ENCODE data around the gene HPSE2. TPM values are rescaled to one million over a fixed set of nuclear protein-coding genes. Genes with fewer than 3 reads are reported as not detected.

Gene HPSE2
- total and polyA plus RNA-seq, 2 of the 13 experiments (the other 11 are each of a cell fraction or from before 2014, with no cell fraction given): 0.01 TPM; not detected in 1

GRCh38 chr10:98467506-98468318 lies 767.9 kb downstream of the HPSE2 start:
- in situ Hi-C loops (cut with HindIII; ENCODE audit: extremely low pct_ligation_motif_present, low pct_unique_long_range_greater_than_20kb) (loop anchor here (5.0 to 25.0 kb wide), 2 partner anchors 195 to 570 kb away; no protein-coding TSS in a partner anchor), intact Hi-C loops (cut with micrococcal nuclease; ENCODE audit: unreplicated experiment) (loop anchor here (1.0 to 10.0 kb wide), 6 partner anchors 197 to 809 kb away; no protein-coding TSS in a partner anchor)
- DNase-seq (ENCODE audit: low spot score) (peak; percentile 79), FAIRE-seq (peak; percentile 78), ATAC-seq (peak; percentile 99)
- 0% methylated on average over 12 of the region's 44 CpGs for WGBS (ENCODE audit: low lambda C conversion rate)
- no peak overlapping the region for H3K27ac ChIP-seq (ENCODE audit: extremely low read length, insufficient read depth, low read length)
- peaks cover 4 to 23% of the 10 kb centered on the region in 2 experiments for H3K27me3 ChIP-seq (ENCODE audit: control insufficient read depth in 1 of 2, insufficient read depth in 2 of 2, low read length in 2 of 2)
- H2AFZ ChIP-seq (ENCODE audit: low read length): no peak overlapping the region
- H3K4me2 ChIP-seq (ENCODE audit: low read depth, low read length): peak overlapping the region; percentile 97
- H3K9me3 ChIP-seq (ENCODE audit: low read length): no peaks in the 10 kb centered on the region
- H3K36me3 ChIP-seq (replicated peaks in 1 of 2; ENCODE audit: control insufficient read depth in 1 of 2, insufficient read depth in 2 of 2, low read length in 2 of 2): no peaks in the 10 kb centered on the region
- ChIA-PET POLR2A (interaction anchor here (1.6 kb wide), 1 partner anchor 53 kb away, joined by 5 read pairs; the partner anchor contains the start of gene PYROXD2), CTCF (ENCODE audit: low intra/inter-chr PET ratio, low total read pairs) (interaction anchor here (0.8 to 2.4 kb wide), 5 partner anchors 193 to 810 kb away, joined by 3 to 26 read pairs (median 9); no protein-coding TSS in a partner anchor)
- H3K79me2 ChIP-seq (ENCODE audit: insufficient read depth, low read length): no peaks in the 10 kb centered on the region
- BruUV-seq (replicated peaks): no TSS peak
- H4K20me1 ChIP-seq (ENCODE audit: insufficient read depth, low read length): no peaks in the 10 kb centered on the region
- peak overlapping the region; percentile 35; the same call in 1 of the 2 replicates for H3K9ac ChIP-seq (ENCODE audit: insufficient read depth, low read depth, low read length)
- peak overlapping the region; percentile 54 to 75 (median 57) for H3K4me3 ChIP-seq (replicated peaks in 1 of 3; ENCODE audit: insufficient read depth in 1 of 3, low read depth in 2 of 3, low read length in 3 of 3)
- H3K4me1 ChIP-seq (ENCODE audit: insufficient read depth, low read length): no peaks in the 10 kb centered on the region
- TF ChIP-seq MTF1 (CRISPR knock-in tag; IDR thresholded peaks at IDR 0.05): no peak
- TF ChIP-seq ERF (CRISPR knock-in tag; IDR thresholded peaks at IDR 0.05): peak; percentile 62; the same call in 1 of the 2 replicates
- no peak for TF ChIP-seq AFF4 (CRISPR knock-in tag; IDR thresholded peaks at IDR 0.05)
- peak; percentile 31; the same call in 1 of the 2 replicates for TF ChIP-seq PHF8 (CRISPR knock-in tag; IDR thresholded peaks at IDR 0.05)
- TF ChIP-seq RARA (CRISPR knock-in tag; IDR thresholded peaks at IDR 0.05): no peak
- no peak for TF ChIP-seq TARDBP (CRISPR knock-in tag; IDR thresholded peaks at IDR 0.05)
- no peak for TF ChIP-seq ZFP82 (CRISPR knock-in tag; IDR thresholded peaks at IDR 0.05; ENCODE audit: borderline replicate concordance)
- TF ChIP-seq, protein P1, sequence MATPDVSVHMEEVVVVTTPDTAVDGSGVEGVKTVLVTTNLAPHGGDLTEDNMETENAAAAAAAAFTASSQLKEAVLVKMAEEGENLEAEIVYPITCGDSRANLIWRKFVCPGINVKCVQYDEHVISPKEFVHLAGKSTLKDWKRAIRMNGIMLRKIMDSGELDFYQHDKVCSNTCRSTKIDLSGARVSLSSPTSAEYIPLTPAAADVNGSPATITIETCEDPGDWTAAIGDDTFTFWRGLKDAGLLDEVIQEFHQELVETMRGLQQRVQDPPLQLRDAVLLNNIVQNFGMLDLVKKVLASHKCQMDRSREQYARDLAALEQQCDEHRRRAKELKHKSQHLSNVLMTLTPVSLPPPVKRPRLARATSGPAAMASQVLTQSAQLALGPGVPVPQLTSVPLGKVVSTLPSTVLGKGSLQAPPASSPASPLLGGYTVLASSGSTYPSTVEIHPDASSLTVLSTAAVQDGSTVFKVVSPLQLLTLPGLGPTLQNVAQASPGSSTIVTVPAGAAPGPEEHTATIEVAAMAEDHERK (CRISPR knock-in tag; IDR thresholded peaks at IDR 0.05; ENCODE audit: low read depth): no peak
- peak; percentile 42; the same call in 1 of the 2 replicates for TF ChIP-seq ETV5 (CRISPR knock-in tag; IDR thresholded peaks at IDR 0.05; ENCODE audit: borderline replicate concordance)
- no peak for TF ChIP-seq CEBPG (CRISPR knock-in tag; IDR thresholded peaks at IDR 0.05)
- TF ChIP-seq, protein P2, sequence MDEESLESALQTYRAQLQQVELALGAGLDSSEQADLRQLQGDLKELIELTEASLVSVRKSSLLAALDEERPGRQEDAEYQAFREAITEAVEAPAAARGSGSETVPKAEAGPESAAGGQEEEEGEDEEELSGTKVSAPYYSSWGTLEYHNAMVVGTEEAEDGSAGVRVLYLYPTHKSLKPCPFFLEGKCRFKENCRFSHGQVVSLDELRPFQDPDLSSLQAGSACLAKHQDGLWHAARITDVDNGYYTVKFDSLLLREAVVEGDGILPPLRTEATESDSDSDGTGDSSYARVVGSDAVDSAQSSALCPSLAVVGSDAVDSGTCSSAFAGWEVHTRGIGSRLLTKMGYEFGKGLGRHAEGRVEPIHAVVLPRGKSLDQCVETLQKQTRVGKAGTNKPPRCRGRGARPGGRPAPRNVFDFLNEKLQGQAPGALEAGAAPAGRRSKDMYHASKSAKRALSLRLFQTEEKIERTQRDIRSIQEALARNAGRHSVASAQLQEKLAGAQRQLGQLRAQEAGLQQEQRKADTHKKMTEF (CRISPR knock-in tag; IDR thresholded peaks at IDR 0.05): peak; percentile 49
- 0 out of 2 replicates have a peak, but pooled peaks have one; percentile 9 for TF ChIP-seq HMG20A (CRISPR knock-in tag; IDR thresholded peaks at IDR 0.05; ENCODE audit: borderline replicate concordance)
- TF ChIP-seq ATAD3A (CRISPR knock-in tag; IDR thresholded peaks at IDR 0.05): no peak
- peak; percentile 50; the same call in 1 of the 2 replicates for TF ChIP-seq ZFP91 (CRISPR knock-in tag; IDR thresholded peaks at IDR 0.05; ENCODE audit: borderline replicate concordance)
- TF ChIP-seq ZNF12 (CRISPR knock-in tag; IDR thresholded peaks at IDR 0.05): no peak
